CD14-positive monocyte (primary cell): ENCODE results near the gene SCN10A. TPM values are rescaled to one million over a fixed set of nuclear protein-coding genes. Genes with fewer than 3 reads are reported as not detected.
A peak's percentile ranks its signal among the peaks of the same experiment; 100 is the strongest.

Source experiments
- DNase-seq, 3 donors: peaks; one replicate each; pipeline ENCODE4 v3.0.0-alpha.2; 2011 to 2022
- H2AFZ ChIP-seq: 2 replicates; pipeline ENCODE4 v1.6.0; 2012; ENCODE audit warnings: mild to moderate bottlenecking, low read depth, low read length, inconsistent platforms; ENCODE audit not compliant: insufficient read depth, poor library complexity, severe bottlenecking
- H3K27ac ChIP-seq, 2 donors: 1 replicate in 1 of 2; 2 replicates in 1 of 2; pipeline ENCODE4 v1.5.1; 2012 to 2013; ENCODE audit warnings: low read length in 2 of 2, control low read depth in 1 of 2, inconsistent platforms in 1 of 2, low read depth in 1 of 2, mild to moderate bottlenecking in 1 of 2
- H3K27me3 ChIP-seq, 2 donors: one replicate each; pipeline versions ENCODE4 v1.6.0 to v1.6.1; 2011 to 2013; ENCODE audit warnings: low read length in 2 of 2; ENCODE audit not compliant: control insufficient read depth in 2 of 2, insufficient read depth in 2 of 2
- H3K36me3 ChIP-seq, 2 donors: replicated peaks in 1 of 2; 1 replicate in 1 of 2; 2 replicates in 1 of 2; pipeline versions ENCODE4 v1.5.1 to v1.6.1; 2012 to 2013; ENCODE audit warnings: low read length in 2 of 2, control low read depth in 1 of 2, inconsistent platforms in 1 of 2, mild to moderate bottlenecking in 1 of 2; ENCODE audit not compliant: insufficient read depth in 2 of 2, control insufficient read depth in 1 of 2
- H3K4me1 ChIP-seq, 2 donors: 1 replicate in 1 of 2; 2 replicates in 1 of 2; pipeline versions ENCODE4 v1.5.1 to v1.6.1; 2012 to 2013; ENCODE audit warnings: low read length in 2 of 2, control low read depth in 1 of 2, inconsistent platforms in 1 of 2, mild to moderate bottlenecking in 1 of 2, moderate library complexity in 1 of 2; ENCODE audit not compliant: insufficient read depth in 2 of 2, control insufficient read depth in 1 of 2
- H3K4me2 ChIP-seq: replicated peaks from 2 replicates; pipeline ENCODE3; 2012; ENCODE audit warnings: low read length, moderate library complexity, mild to moderate bottlenecking; ENCODE audit not compliant: poor library complexity, severe bottlenecking; ENCODE audit errors: extremely low read depth
- H3K4me3 ChIP-seq, 3 experiments: fragments of 200-600 bp in 1 of 3; sonication (generic) in 1 of 3; replicated peaks in 1 of 3; 1 replicate in 2 of 3; 2 replicates in 1 of 3; pipeline ENCODE4 v1.5.1; 2011 to 2013; ENCODE audit warnings: low read length in 3 of 3, mild to moderate bottlenecking in 3 of 3, control low read depth in 2 of 3, low read depth in 2 of 3, inconsistent platforms in 1 of 3, moderate library complexity in 1 of 3
- H3K79me2 ChIP-seq: 2 replicates; pipeline ENCODE4 v1.6.0; 2012; ENCODE audit warnings: mild to moderate bottlenecking, control low read depth, inconsistent platforms, low read length, moderate library complexity; ENCODE audit not compliant: insufficient read depth
- H3K9ac ChIP-seq: 2 replicates; pipeline ENCODE4 v1.6.0; 2017; ENCODE audit warnings: low read length, mild to moderate bottlenecking; ENCODE audit not compliant: insufficient read depth, poor library complexity, severe bottlenecking
- H3K9me3 ChIP-seq, 2 donors: replicated peaks in 1 of 2; 1 replicate in 1 of 2; 2 replicates in 1 of 2; pipeline versions ENCODE4 v1.5.1 to v1.6.1; 2012 to 2013; ENCODE audit warnings: low read length in 2 of 2, control low read depth in 1 of 2; ENCODE audit not compliant: control insufficient read depth in 1 of 2, insufficient read depth in 1 of 2
- H4K20me1 ChIP-seq: 2 replicates; pipeline ENCODE4 v1.6.0; 2012; ENCODE audit warnings: mild to moderate bottlenecking, low read length, control low read depth, moderate library complexity; ENCODE audit not compliant: insufficient read depth
- H3K27ac Mint-ChIP-seq, 7 donors: one replicate each; pipeline ENCODE4 v1.8.0; 2020; ENCODE audit warnings: mild to moderate bottlenecking in 7 of 7, mixed read lengths in 7 of 7, moderate library complexity in 6 of 7, inconsistent platforms in 2 of 7
- H3K27me3 Mint-ChIP-seq, 3 donors: one replicate each; pipeline ENCODE4 v1.8.0; 2021 to 2022; ENCODE audit warnings: low read depth in 3 of 3, mild to moderate bottlenecking in 3 of 3, mixed read lengths in 3 of 3, moderate library complexity in 3 of 3, inconsistent platforms in 1 of 3
- H3K36me3 Mint-ChIP-seq, 2 donors: one replicate each; pipeline ENCODE4 v1.8.0; 2020; ENCODE audit warnings: mixed read lengths in 2 of 2, inconsistent platforms in 1 of 2, mild to moderate bottlenecking in 1 of 2
- H3K4me1 Mint-ChIP-seq: one replicate; pipeline ENCODE4 v1.8.0; 2020; ENCODE audit warnings: mild to moderate bottlenecking, mixed read lengths
- H3K4me3 Mint-ChIP-seq, 2 donors: one replicate each; pipeline ENCODE4 v1.8.0; 2020; ENCODE audit warnings: mild to moderate bottlenecking in 2 of 2, mixed read lengths in 2 of 2, moderate library complexity in 1 of 2
- H3K9me3 Mint-ChIP-seq, 7 donors: one replicate each; pipeline ENCODE4 v1.8.0; 2020 to 2022; ENCODE audit warnings: mixed read lengths in 7 of 7, mild to moderate bottlenecking in 6 of 7, moderate library complexity in 6 of 7, inconsistent platforms in 2 of 7
- CTCF ChIP-seq: fragments of 200-600 bp; IDR thresholded peaks from one replicate; pipeline ENCODE4 v1.8.0; 2022; ENCODE audit warnings: antibody characterized with exemption, mild to moderate bottlenecking
- WGBS: methylation state at CpG from one replicate; pipeline ENCODE4 v1.1.5; 2013; ENCODE audit warnings: missing lambda C conversion rate; ENCODE audit not compliant: insufficient coverage; 5-methylcytosine and 5-hydroxymethylcytosine counted together
- intact Hi-C, 2 donors: fragments of 100-400 bp; cut with micrococcal nuclease; formaldehyde crosslinking; loops; one replicate each; pipeline versions ENCODE4 v1.15.0 to v1.15.1; 2023
- polyA plus RNA-seq, 3 donors: library from polyadenylated mRNA; depleted of rRNA in 1 of 3; unstranded in 2 of 3; stranded (reverse) in 1 of 3; fragments of 300-500 nt in 2 of 3; fragments of >200 nt in 1 of 3; fragmentation: Illumina TruSeq in 2 of 3; gene quantifications; 1 replicate in 2 of 3; 2 replicates in 1 of 3; pipeline ENCODE4 v1.2.3, GENCODE V29; 2012 to 2021

The SCN10A gene
- polyA plus RNA-seq, 3 donors: not detected

GRCh38 chr3:38649500-38650247 is 166.3 kb downstream of the SCN10A start, which contains the start of gene SCN5A:
TSS of gene SCN5A (minus strand) at chr3:38649687. CDS start at chr3:38633307, 16,380 bp downstream.
- Histone ChIP-seq H3K36me3 (no peaks in the 10 kb centered on the region), H3K27ac (no peak within 1 kb of the TSS), H4K20me1 (no peaks in the 10 kb centered on the region), H3K4me3 (peak within 1 kb of the TSS in 2 of 3 experiments; percentile 15 to 64), H3K79me2 (no peaks in the 10 kb centered on the region), H2AFZ (peak within 1 kb of the TSS; percentile 50), H3K4me2 (peak within 1 kb of the TSS; percentile 68), H3K4me1 (peaks cover 9 to 11% of the 10 kb centered on the region in 2 donors), H3K9ac (peak within 1 kb of the TSS; percentile 54), H3K27me3 (peaks cover 19 to 48% of the 10 kb centered on the region in 2 donors), H3K9me3 (peaks cover 0 to 14% of the 10 kb centered on the region in 2 donors)
- intact Hi-C loops: no loop called here
- Mint-ChIP-seq H3K36me3 (peaks cover 0 to 2% of the 10 kb centered on the region in 2 donors), H3K4me1 (peaks cover 8% of the 10 kb centered on the region), H3K9me3 (peaks cover 0 to 6% (median 2%) of the 10 kb centered on the region in 7 donors), H3K4me3 (peak within 1 kb of the TSS in 1 of 2 donors; percentile 44), H3K27ac (no peak within 1 kb of the TSS), H3K27me3 (peaks cover 7 to 18% (median 16%) of the 10 kb centered on the region in 3 donors)
- WGBS: 1% methylated on average over 75 of the region's 76 CpGs
- no peak for TF ChIP-seq CTCF
- DNase-seq: peak in 1 of 3 donors; percentile 4

GRCh38 chr3:38648659-38649499 is 167.1 kb downstream of the SCN10A start:
- no peak overlapping the region for H3K27ac Mint-ChIP-seq
- Histone ChIP-seq H4K20me1 (no peaks in the 10 kb centered on the region), H3K79me2 (no peaks in the 10 kb centered on the region), H3K36me3 (no peaks in the 10 kb centered on the region), H3K9me3 (peaks cover 0 to 14% of the 10 kb centered on the region in 2 donors), H3K4me3 (peak overlapping the region in 2 of 3 experiments; percentile 15 to 64), H3K27me3 (peaks cover 19 to 48% of the 10 kb centered on the region in 2 donors), H3K27ac (no peak overlapping the region), H2AFZ (peak overlapping the region; percentile 50), H3K9ac (peak overlapping the region; percentile 54), H3K4me1 (peaks cover 9 to 11% of the 10 kb centered on the region in 2 donors), H3K4me2 (peak overlapping the region; percentile 68)
- peaks cover 0 to 6% (median 2%) of the 10 kb centered on the region in 7 donors for H3K9me3 Mint-ChIP-seq
- intact Hi-C loops: no loop called here
- peak overlapping the region in 1 of 2 donors; percentile 44 for H3K4me3 Mint-ChIP-seq
- no peak for TF ChIP-seq CTCF
- DNase-seq: no peak
- peaks cover 6 to 17% (median 16%) of the 10 kb centered on the region in 3 donors for H3K27me3 Mint-ChIP-seq
- H3K36me3 Mint-ChIP-seq: peaks cover 0 to 2% of the 10 kb centered on the region in 2 donors
- H3K4me1 Mint-ChIP-seq: peaks cover 8% of the 10 kb centered on the region
- WGBS: 11% methylated on average over 43 of the region's 56 CpGs
